Measurements from ENCODE around the gene ANKS1A.
"Not testable (repeated sequence)": the region's sequence is repeated elsewhere in the genome, so short reads cannot be mapped to it uniquely, and the experiment has no call there.

- TF ChIP-seq CTCF (tag by site-specific recombination; IDR thresholded peaks at IDR 0.05); ZNF184 (tag by site-specific recombination; IDR thresholded peaks at IDR 0.05); KLF16 (tag by site-specific recombination; IDR thresholded peaks at IDR 0.05); YY1 (tag by site-specific recombination; IDR thresholded peaks at IDR 0.05); ZNF792 (tag by site-specific recombination; IDR thresholded peaks at IDR 0.05); ZNF677 (tag by site-specific recombination; IDR thresholded peaks at IDR 0.05); ZNF140 (tag by site-specific recombination; IDR thresholded peaks at IDR 0.05); KLF9 (tag by site-specific recombination; IDR thresholded peaks at IDR 0.05; ENCODE audit: low read depth); ZNF350 (tag by site-specific recombination; IDR thresholded peaks at IDR 0.05); ATF2 (tag by site-specific recombination; IDR thresholded peaks at IDR 0.05; ENCODE audit: low read depth); ZBTB7A (tag by site-specific recombination; IDR thresholded peaks at IDR 0.05; ENCODE audit: low read depth): not testable (repeated sequence)
- TF ChIP-seq, protein P1, sequence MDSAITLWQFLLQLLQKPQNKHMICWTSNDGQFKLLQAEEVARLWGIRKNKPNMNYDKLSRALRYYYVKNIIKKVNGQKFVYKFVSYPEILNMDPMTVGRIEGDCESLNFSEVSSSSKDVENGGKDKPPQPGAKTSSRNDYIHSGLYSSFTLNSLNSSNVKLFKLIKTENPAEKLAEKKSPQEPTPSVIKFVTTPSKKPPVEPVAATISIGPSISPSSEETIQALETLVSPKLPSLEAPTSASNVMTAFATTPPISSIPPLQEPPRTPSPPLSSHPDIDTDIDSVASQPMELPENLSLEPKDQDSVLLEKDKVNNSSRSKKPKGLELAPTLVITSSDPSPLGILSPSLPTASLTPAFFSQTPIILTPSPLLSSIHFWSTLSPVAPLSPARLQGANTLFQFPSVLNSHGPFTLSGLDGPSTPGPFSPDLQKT (IDR thresholded peaks at IDR 0.05; ENCODE audit: borderline replicate concordance, low read depth, low read length) = not testable (repeated sequence)
- TF ChIP-seq, protein P2, sequence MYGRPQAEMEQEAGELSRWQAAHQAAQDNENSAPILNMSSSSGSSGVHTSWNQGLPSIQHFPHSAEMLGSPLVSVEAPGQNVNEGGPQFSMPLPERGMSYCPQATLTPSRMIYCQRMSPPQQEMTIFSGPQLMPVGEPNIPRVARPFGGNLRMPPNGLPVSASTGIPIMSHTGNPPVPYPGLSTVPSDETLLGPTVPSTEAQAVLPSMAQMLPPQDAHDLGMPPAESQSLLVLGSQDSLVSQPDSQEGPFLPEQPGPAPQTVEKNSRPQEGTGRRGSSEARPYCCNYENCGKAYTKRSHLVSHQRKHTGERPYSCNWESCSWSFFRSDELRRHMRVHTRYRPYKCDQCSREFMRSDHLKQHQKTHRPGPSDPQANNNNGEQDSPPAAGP (tag by site-specific recombination; IDR thresholded peaks at IDR 0.05) = not testable (repeated sequence)
Measured at GRCh38 chr6:34885837-34886236, 3.2 kb upstream of the ANKS1A start.

Data from HEK293 (cell line).